OCI-LY1 (cell line): ENCODE data around the gene IFNA8.

ENCODE experiments used
- CTCF ChIP-seq: fragments of 200-600 bp; sonication (generic), shearing (Covaris generic); IDR thresholded peaks from 2 replicates; pipeline ENCODE4 v1.5.1; 2017; ENCODE audit warnings: mild to moderate bottlenecking, antibody characterized with exemption, low read length, moderate library complexity, mixed read lengths
- EZH2 ChIP-seq: fragments of 200-600 bp; sonication (generic), shearing (Covaris generic); IDR thresholded peaks from 2 replicates; pipeline ENCODE4 v1.8.0; 2017; ENCODE audit warnings: borderline replicate concordance, mixed run types, mild to moderate bottlenecking, antibody characterized with exemption, low read length, moderate library complexity, mixed read lengths

GRCh38 chr9:21413624-21414023, 4.7 kb downstream of the IFNA8 start:
- TF ChIP-seq CTCF (0 out of 2 replicates have a peak, but pooled peaks have one; percentile 30), EZH2 (no peak)
